Measurements from ENCODE around the gene CRADD.
"Not testable (repeated sequence)": the region's sequence is repeated elsewhere in the genome, so short reads cannot be mapped to it uniquely, and the experiment has no call there.

The CRADD gene

DNA sequence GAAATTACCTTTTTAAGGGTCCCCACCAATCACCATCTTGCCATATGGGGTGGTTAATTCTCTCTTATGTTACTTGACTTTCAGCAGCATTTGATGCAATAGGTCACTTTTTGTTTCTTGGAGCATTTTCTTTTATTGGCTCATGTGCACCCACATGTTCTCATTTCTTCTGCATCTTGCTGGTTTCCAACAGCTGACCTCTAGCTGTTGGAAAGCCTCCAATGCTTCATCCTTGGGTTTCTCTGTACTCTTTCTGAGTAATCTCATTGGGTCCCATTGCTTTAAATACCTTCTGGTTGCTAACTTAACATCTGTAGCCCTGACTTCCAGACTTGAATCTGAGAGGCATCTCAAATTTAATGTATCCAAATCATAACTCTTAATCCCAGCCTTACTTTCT, 116.8 kb downstream of the CRADD start:
- Histone ChIP-seq H3K9me3 (ENCODE audit: control insufficient read depth, insufficient read depth, low read length) (no peaks in the 10 kb centered on the region), H3K4me1 (ENCODE audit: control insufficient read depth, insufficient read depth, low read length) (peaks cover 3% of the 10 kb centered on the region; the same call in 1 of the 2 replicates), H3K27me3 (ENCODE audit: control insufficient read depth, insufficient read depth, low read length) (no peaks in the 10 kb centered on the region), H3K4me3 (ENCODE audit: low read length) (no peak overlapping the region), H3K27ac (ENCODE audit: low read length) (no peak overlapping the region), H3K36me3 (ENCODE audit: control insufficient read depth, insufficient read depth, low read length) (no peaks in the 10 kb centered on the region)
- no peak for DNase-seq (ENCODE audit: low read depth, low spot score)

DNA sequence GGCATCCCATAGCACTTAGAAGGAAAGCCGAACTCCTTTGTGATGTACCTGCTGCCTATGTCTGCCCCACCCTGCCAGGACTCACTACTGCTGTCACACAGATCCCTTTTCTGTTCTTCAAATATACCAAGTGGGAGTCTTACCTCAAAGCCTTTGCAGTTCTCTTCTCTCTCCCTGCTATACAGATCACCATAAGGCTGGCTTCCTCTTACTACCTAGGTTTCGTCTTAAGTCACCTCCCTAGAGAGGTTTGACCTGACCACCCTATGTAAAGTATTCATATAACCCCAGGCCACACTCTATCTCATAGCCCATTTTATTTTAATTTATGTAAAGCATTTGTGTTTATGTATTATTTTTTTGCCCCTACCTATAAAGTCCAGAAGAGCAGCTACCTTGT, 117.6 kb downstream of the CRADD start:
- Histone ChIP-seq H3K9me3 (ENCODE audit: control insufficient read depth, insufficient read depth, low read length) (no peaks in the 10 kb centered on the region), H3K27ac (ENCODE audit: low read length) (no peak overlapping the region), H3K36me3 (ENCODE audit: control insufficient read depth, insufficient read depth, low read length) (no peaks in the 10 kb centered on the region), H3K4me3 (ENCODE audit: low read length) (no peak overlapping the region), H3K4me1 (ENCODE audit: control insufficient read depth, insufficient read depth, low read length) (peaks cover 3% of the 10 kb centered on the region; the same call in 1 of the 2 replicates), H3K27me3 (ENCODE audit: control insufficient read depth, insufficient read depth, low read length) (no peaks in the 10 kb centered on the region)
- WGBS (ENCODE audit: insufficient coverage, insufficient read length) = no CpG with 5 or more reads among the region's 2 CpGs
- DNase-seq (ENCODE audit: low read depth, low spot score) = no peak

GRCh38 chr12:93795352-93795751, 118.2 kb downstream of the CRADD start:
- H3K4me1 ChIP-seq (ENCODE audit: control insufficient read depth, insufficient read depth, low read length) = peaks cover 3% of the 10 kb centered on the region; the same call in 1 of the 2 replicates
- no peak for DNase-seq (ENCODE audit: low read depth, low spot score)
- no peaks in the 10 kb centered on the region for H3K9me3 ChIP-seq (ENCODE audit: control insufficient read depth, insufficient read depth, low read length)
- H3K27me3 ChIP-seq (ENCODE audit: control insufficient read depth, insufficient read depth, low read length) = no peaks in the 10 kb centered on the region
- no CpG with 5 or more reads among the region's 3 CpGs for WGBS (ENCODE audit: insufficient coverage, insufficient read length)
- H3K4me3 ChIP-seq (ENCODE audit: low read length) = no peak overlapping the region
- H3K27ac ChIP-seq (ENCODE audit: low read length) = no peak overlapping the region
- H3K36me3 ChIP-seq (ENCODE audit: control insufficient read depth, insufficient read depth, low read length) = no peaks in the 10 kb centered on the region

- Histone ChIP-seq H3K27ac (ENCODE audit: low read length) (no peak overlapping the region), H3K4me3 (ENCODE audit: low read length) (no peak overlapping the region)
Observed at GRCh38 chr12:93796729-93797128, 119.6 kb downstream of the CRADD start.

DNA sequence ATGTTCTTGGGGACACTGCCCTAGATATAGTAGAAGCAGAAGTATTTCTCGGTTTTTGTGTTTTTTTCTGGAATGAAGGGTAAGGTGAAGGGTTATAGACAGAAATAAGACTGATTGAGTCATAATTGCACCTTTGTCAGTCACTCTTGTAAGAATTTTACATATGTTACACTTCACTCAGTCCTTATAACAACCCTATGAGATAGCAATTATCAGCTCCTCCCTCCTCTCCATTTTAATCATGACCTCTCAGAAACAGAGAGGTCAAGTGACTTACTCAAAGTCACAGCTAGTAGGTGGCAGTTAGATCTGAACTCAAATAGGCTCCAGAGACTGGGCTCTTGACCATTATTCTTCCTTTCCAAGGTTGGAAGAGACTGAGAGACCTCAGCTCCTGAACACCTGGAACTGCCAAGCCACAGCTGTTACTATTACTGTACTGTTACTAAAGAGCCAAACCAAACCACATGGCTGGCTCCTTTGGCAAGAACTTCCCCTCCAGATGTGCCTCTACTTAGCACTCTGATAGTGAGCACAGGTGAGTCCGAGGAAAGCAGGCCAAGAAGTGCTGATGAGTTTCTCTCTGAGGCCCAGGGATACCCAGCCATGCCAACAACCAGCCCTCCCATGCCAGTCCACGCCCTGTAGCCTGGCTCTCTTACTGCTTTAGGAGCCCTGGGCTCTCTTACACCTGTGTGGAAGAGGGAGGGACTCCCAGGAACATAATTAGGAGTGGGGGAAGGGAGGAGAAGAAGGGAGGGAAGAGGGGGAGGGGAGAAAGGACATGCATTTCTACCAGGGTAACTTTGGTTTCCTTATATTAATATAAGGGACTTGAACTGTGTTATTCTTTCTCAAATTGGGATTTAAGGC, 121.3 kb downstream of the CRADD start:
- no CpG with 5 or more reads among the region's 3 CpGs for WGBS (ENCODE audit: insufficient coverage, insufficient read length)
- Histone ChIP-seq H3K27me3 (ENCODE audit: control insufficient read depth, insufficient read depth, low read length) (no peaks in the 10 kb centered on the region), H3K9me3 (ENCODE audit: control insufficient read depth, insufficient read depth, low read length) (no peaks in the 10 kb centered on the region), H3K4me3 (ENCODE audit: low read length) (no peak overlapping the region), H3K36me3 (ENCODE audit: control insufficient read depth, insufficient read depth, low read length) (no peaks in the 10 kb centered on the region), H3K4me1 (ENCODE audit: control insufficient read depth, insufficient read depth, low read length) (peaks cover 3% of the 10 kb centered on the region; the same call in 1 of the 2 replicates), H3K27ac (ENCODE audit: low read length) (no peak overlapping the region)
- no peak for DNase-seq (ENCODE audit: low read depth, low spot score)

More at GRCh38 chr12:93796729-93797128, 119.6 kb downstream of the CRADD start:
- Histone ChIP-seq H3K36me3 (ENCODE audit: control insufficient read depth, insufficient read depth, low read length) (no peaks in the 10 kb centered on the region), H3K9me3 (ENCODE audit: control insufficient read depth, insufficient read depth, low read length) (no peaks in the 10 kb centered on the region), H3K27me3 (ENCODE audit: control insufficient read depth, insufficient read depth, low read length) (no peaks in the 10 kb centered on the region), H3K4me1 (ENCODE audit: control insufficient read depth, insufficient read depth, low read length) (peaks cover 3% of the 10 kb centered on the region; the same call in 1 of the 2 replicates)
- WGBS (ENCODE audit: insufficient coverage, insufficient read length) = no CpG with 5 or more reads among the region's 5 CpGs
- DNase-seq (ENCODE audit: low read depth, low spot score) = no peak

DNA sequence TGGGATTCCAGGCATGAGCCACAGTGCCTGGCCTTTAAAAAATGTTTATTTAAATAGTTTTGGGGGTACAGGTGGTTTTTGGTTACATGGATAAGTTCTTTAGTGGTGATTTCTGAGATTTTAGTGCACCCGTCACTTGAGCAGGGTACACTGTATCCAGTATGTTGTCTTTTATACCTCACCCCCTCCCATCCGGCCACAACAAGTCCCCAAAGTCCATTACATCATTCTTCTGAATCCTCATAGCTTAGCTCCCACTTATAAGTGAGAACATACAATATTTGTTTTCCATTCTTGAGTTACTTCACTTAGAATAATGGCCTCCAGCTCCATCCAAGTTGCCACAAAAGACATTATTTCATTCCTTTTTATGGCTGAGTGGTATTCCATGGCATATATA, 124.5 kb downstream of the CRADD start:
- H3K4me3 ChIP-seq (ENCODE audit: low read length); H3K36me3 ChIP-seq (ENCODE audit: control insufficient read depth, insufficient read depth, low read length); H3K27me3 ChIP-seq (ENCODE audit: control insufficient read depth, insufficient read depth, low read length); H3K4me1 ChIP-seq (ENCODE audit: control insufficient read depth, insufficient read depth, low read length); H3K27ac ChIP-seq (ENCODE audit: low read length); H3K9me3 ChIP-seq (ENCODE audit: control insufficient read depth, insufficient read depth, low read length); DNase-seq (ENCODE audit: low read depth, low spot score): not testable (repeated sequence)
- no CpG with 5 or more reads among the region's 2 CpGs for WGBS (ENCODE audit: insufficient coverage, insufficient read length)

DNA sequence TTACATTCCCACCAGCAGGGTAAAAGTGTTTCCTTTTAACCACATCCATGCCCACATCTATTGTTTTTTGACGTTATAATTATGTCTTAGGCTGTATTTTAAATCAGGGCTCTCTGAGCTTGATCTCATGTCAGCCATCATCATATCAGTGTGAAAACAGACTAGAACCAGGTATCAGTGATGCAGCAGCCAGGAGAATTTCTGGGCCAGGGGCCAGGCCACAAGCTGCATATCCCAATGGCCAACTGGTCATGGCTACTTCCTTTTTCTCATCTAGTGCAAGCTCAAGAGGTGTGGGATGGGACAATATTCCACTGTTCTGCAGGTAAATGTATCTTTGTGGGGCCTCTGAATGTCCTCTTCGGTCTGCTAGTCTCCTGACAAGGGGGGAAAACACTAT, 125.1 kb downstream of the CRADD start:
- DNase-seq (ENCODE audit: low read depth, low spot score) = no peak
- Histone ChIP-seq H3K9me3 (ENCODE audit: control insufficient read depth, insufficient read depth, low read length) (no peaks in the 10 kb centered on the region), H3K4me3 (ENCODE audit: low read length) (no peak overlapping the region), H3K27me3 (ENCODE audit: control insufficient read depth, insufficient read depth, low read length) (no peaks in the 10 kb centered on the region), H3K36me3 (ENCODE audit: control insufficient read depth, insufficient read depth, low read length) (no peaks in the 10 kb centered on the region), H3K27ac (ENCODE audit: low read length) (no peak overlapping the region), H3K4me1 (ENCODE audit: control insufficient read depth, insufficient read depth, low read length) (peaks cover 3% of the 10 kb centered on the region; the same call in 1 of the 2 replicates)
- WGBS (ENCODE audit: insufficient coverage, insufficient read length) = no CpG with 5 or more reads among the region's 2 CpGs

DNA sequence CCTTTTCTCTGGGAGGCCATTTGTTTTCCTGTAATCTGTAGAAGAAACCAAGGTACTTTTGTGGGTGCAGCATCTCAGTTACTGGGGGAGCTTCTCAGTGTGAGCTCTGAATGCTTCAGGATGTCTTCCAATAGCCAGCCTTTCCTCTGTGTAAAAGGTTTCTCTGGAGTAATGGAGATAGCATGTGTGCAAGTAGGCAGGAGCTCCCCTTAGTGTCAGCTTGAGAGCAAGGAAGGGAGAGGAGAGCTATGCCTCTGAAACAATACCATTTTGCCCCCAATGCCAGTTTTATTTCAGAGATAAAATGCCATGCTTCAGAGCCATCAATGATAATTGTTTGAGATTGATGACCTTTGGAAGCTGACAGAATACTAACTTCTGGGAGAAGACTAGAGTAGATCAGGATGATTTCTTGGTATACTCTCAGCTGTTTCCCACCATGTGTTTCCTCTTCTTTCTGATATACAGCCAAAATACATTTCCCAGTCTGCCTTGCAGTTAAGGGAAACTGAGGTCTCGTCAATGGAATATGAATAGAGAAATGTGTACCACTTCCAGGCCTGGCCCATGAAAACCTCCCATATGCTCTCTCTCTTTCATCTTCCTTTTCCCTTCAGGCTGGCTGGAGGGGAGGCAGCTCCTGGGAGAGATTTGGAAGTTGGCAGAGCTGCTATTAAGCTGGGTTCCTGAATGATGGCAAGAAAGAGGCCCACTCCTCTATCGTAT, 125.7 kb downstream of the CRADD start:
- Histone ChIP-seq H3K27me3 (ENCODE audit: control insufficient read depth, insufficient read depth, low read length) (no peaks in the 10 kb centered on the region), H3K27ac (ENCODE audit: low read length) (no peak overlapping the region), H3K36me3 (ENCODE audit: control insufficient read depth, insufficient read depth, low read length) (no peaks in the 10 kb centered on the region), H3K9me3 (ENCODE audit: control insufficient read depth, insufficient read depth, low read length) (no peaks in the 10 kb centered on the region), H3K4me3 (ENCODE audit: low read length) (no peak overlapping the region), H3K4me1 (ENCODE audit: control insufficient read depth, insufficient read depth, low read length) (peaks cover 3% of the 10 kb centered on the region; the same call in 1 of the 2 replicates)
- no CpG with 5 or more reads among the region's 2 CpGs for WGBS (ENCODE audit: insufficient coverage, insufficient read length)
- no peak for DNase-seq (ENCODE audit: low read depth, low spot score)

DNA sequence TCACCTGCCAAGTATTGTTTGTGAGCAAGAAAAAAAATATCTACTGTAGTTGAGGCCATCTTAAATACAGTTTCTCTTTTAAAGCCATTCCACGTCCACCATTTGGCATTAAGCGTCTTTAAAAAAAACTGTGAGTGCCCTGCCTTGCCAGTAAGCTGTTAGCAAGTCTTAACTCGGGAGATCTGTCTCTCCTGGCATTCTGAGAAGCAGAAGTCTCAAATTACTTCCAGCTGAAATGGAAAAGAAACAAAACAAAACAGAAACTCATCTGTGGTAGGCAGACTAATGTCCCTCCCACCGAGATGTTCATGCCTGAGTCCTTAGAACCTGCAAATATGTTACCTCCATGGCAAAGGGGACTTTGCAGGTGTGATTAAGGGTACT, 126.2 kb downstream of the CRADD start:
- H3K9me3 ChIP-seq (ENCODE audit: control insufficient read depth, insufficient read depth, low read length) = no peaks in the 10 kb centered on the region
- H3K36me3 ChIP-seq (ENCODE audit: control insufficient read depth, insufficient read depth, low read length) = no peaks in the 10 kb centered on the region
- no peak overlapping the region for H3K4me3 ChIP-seq (ENCODE audit: low read length)
- no CpG with 5 or more reads among the region's 4 CpGs for WGBS (ENCODE audit: insufficient coverage, insufficient read length)
- DNase-seq (ENCODE audit: low read depth, low spot score) = no peak
- peaks cover 3% of the 10 kb centered on the region; the same call in 1 of the 2 replicates for H3K4me1 ChIP-seq (ENCODE audit: control insufficient read depth, insufficient read depth, low read length)
- H3K27me3 ChIP-seq (ENCODE audit: control insufficient read depth, insufficient read depth, low read length) = no peaks in the 10 kb centered on the region
- no peak overlapping the region for H3K27ac ChIP-seq (ENCODE audit: low read length)

GRCh38 chr12:93804392-93805179, 127.4 kb downstream of the CRADD start:
- Histone ChIP-seq H3K27me3 (ENCODE audit: control insufficient read depth, insufficient read depth, low read length) (no peaks in the 10 kb centered on the region), H3K4me3 (ENCODE audit: low read length) (no peak overlapping the region), H3K36me3 (ENCODE audit: control insufficient read depth, insufficient read depth, low read length) (no peaks in the 10 kb centered on the region), H3K27ac (ENCODE audit: low read length) (no peak overlapping the region), H3K4me1 (ENCODE audit: control insufficient read depth, insufficient read depth, low read length) (no peaks in the 10 kb centered on the region), H3K9me3 (ENCODE audit: control insufficient read depth, insufficient read depth, low read length) (no peaks in the 10 kb centered on the region)
- no peak for DNase-seq (ENCODE audit: low read depth, low spot score)
- WGBS (ENCODE audit: insufficient coverage, insufficient read length) = no CpG with 5 or more reads among the region's 5 CpGs
